Heart left ventricle (tissue), 16 donors: Measurements from ENCODE around the gene VSIG10. TPM values are rescaled to one million over a fixed set of nuclear protein-coding genes. Genes with fewer than 3 reads are reported as not detected.

Experiments used
- ATAC-seq, 4 donors: fragments of 200-7000 bp; cut with Tn5 transposase; one replicate each; pipeline ENCODE4 v1.9.1; 2020 to 2022; ENCODE audit warnings: moderate library complexity in 4 of 4, mild to moderate bottlenecking in 3 of 4, moderate number of reproducible peaks in 1 of 4
- DNase-seq, 5 donors: peaks; one replicate each; pipeline ENCODE4 v3.0.0-alpha.2; 2020
- H3K27ac ChIP-seq, 12 donors: fragments of 200-600 bp; sonication (generic) in 4 of 12; one replicate each; pipeline versions ENCODE4 v1.5.0 to v1.8.0; 2016 to 2022; ENCODE audit warnings: mild to moderate bottlenecking in 2 of 12
- H3K27me3 ChIP-seq, 9 donors: fragments of 200-600 bp; sonication (generic) in 2 of 9; one replicate each; pipeline versions ENCODE4 v1.5.1 to v1.8.0; 2016 to 2022; ENCODE audit warnings: mild to moderate bottlenecking in 3 of 9
- H3K36me3 ChIP-seq, 9 donors: fragments of 200-600 bp; sonication (generic) in 2 of 9; one replicate each; pipeline versions ENCODE4 v1.5.0 to v1.8.0; 2018 to 2022; ENCODE audit warnings: mild to moderate bottlenecking in 2 of 9
- H3K4me1 ChIP-seq, 12 donors: fragments of 200-600 bp; sonication (generic) in 4 of 12; one replicate each; pipeline versions ENCODE4 v1.5.0 to v1.8.0; 2016 to 2022; ENCODE audit warnings: mild to moderate bottlenecking in 3 of 12
- H3K4me3 ChIP-seq, 12 donors: fragments of 200-600 bp; sonication (generic) in 4 of 12; one replicate each; pipeline versions ENCODE4 v1.5.0 to v1.8.0; 2017 to 2022; ENCODE audit warnings: mild to moderate bottlenecking in 9 of 12, moderate library complexity in 4 of 12
- H3K9me3 ChIP-seq, 12 donors: fragments of 200-600 bp; sonication (generic) in 4 of 12; one replicate each; pipeline versions ENCODE4 v1.5.0 to v1.8.0; 2016 to 2022; ENCODE audit warnings: mild to moderate bottlenecking in 1 of 12
- CTCF ChIP-seq, 12 donors: fragments of 200-600 bp; sonication (generic) in 4 of 12; IDR thresholded peaks; one replicate each; pipeline versions ENCODE4 v1.5.0 to v1.8.0; 2018 to 2022; ENCODE audit warnings: antibody characterized with exemption in 12 of 12, mild to moderate bottlenecking in 5 of 12
- POLR2A ChIP-seq, 2 donors: fragments of 450-650 bp; IDR thresholded peaks; one replicate each; pipeline ENCODE4 v1.6.1; 2017; ENCODE audit warnings: antibody characterized with exemption in 2 of 2, mild to moderate bottlenecking in 2 of 2, moderate library complexity in 2 of 2
- WGBS, 4 donors: extraction: QIAGEN DNeasy Blood & Tissue Kit in 2 of 4; methylation state at CpG; one replicate each; pipeline versions ENCODE4 v1.1.5 to v1.1.7; 2013 to 2018; 5-methylcytosine and 5-hydroxymethylcytosine counted together
- intact Hi-C, 10 donors: fragments of 100-400 bp; cut with DNase I; formaldehyde crosslinking; loops; one replicate each; pipeline versions ENCODE4 v1.11.1 to v1.14.2; 2022
- polyA plus RNA-seq, 2 donors: library from polyadenylated mRNA; stranded (reverse); fragments of 200-250 nt; gene quantifications; one replicate each; pipeline ENCODE4 v1.2.3, GENCODE V29; 2013
- total RNA-seq, 9 donors: library from RNA; depleted of rRNA in 2 of 9; stranded (reverse); fragments of >200 nt in 2 of 9; fragmentation: NEBNext Ultra II Directional in 3 of 9; extraction: Animal tissue kit (Norgen Biotek cat#: 25700) in 3 of 9; gene quantifications; one replicate each; pipeline versions ENCODE4 v1.1.0 to v1.2.4, GENCODE V29; 2016 to 2023
- donor health status: ischemic (EF 13 %, LVEDD 7.1; RV severe dilation, severe dysfunction).
- donor health status: healthy with polysubstance abuse.
- donor health status: DM: no; HTN: yes; CAD: no.
- donor health status: DM: no; HTN: no; CAD: no.
- donor health status: ischemic (EF 25% LVEDD 6.9; RV normal size, moderate dysfunction).
- donor health status: ischemic (EF 25% LVEDD 5.7; RV mildly dilated, moderate dysfunction).
- donor health status: healthy.
- donor health status: DM: yes; HTN: yes; CAD: no.
- donor health status: ischemic (EF 35%, LVEDD 5.7; RV mildly dilated, moderate dysfunction).
- donor health status: nonischemic (EF 11% LVEDD 7.7; RV severe dilation, severe dysfunction).
- donor health status: DM: yes; HTN: yes; CAD: no.
- donor health status: PGD.
- donor health status: ischemic (EF 29% LVEDD 5.4; RV normal size, mild dysfunction).
- donor health status: nonischemic (EF 23%, LVEDD 6.1; RV moderate dilation, normal function).

The VSIG10 gene
- total and polyA plus RNA-seq, 11 donors = 6.3 to 17.7 (median 10.7) TPM

DNA sequence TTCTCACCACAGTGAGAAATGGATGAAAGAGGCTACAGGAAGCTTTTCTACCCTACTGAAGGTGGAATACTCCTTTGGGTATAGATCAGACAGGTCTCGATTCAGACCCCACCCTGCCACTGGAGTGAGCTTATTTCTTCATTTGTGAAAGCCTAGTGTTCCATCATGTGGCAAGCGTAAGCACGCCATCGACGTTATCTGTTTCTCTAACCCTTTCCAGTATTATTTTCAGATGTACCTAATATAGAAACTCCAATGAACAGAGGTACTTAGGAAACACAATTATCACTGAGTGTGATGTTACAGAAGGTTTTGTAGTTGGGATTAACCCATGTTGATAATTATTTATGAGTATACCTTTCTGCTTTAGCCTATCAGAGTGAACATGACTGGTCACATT is 44.5 kb upstream of the VSIG10 start:
- TF ChIP-seq CTCF (IDR thresholded peaks at IDR 0.05) (no peak), POLR2A (IDR thresholded peaks at IDR 0.05) (no peak)
- intact Hi-C loops = no loop called here
- Histone ChIP-seq H3K27ac (peak overlapping the region in 11 of 12 donors; percentile 7 to 77 (median 62)), H3K4me1 (peaks cover 0 to 20% (median 0%) of the 10 kb centered on the region in 12 donors), H3K4me3 (no peak overlapping the region), H3K27me3 (no peaks in the 10 kb centered on the region), H3K9me3 (no peaks in the 10 kb centered on the region), H3K36me3 (peaks cover 0 to 97% (median 71%) of the 10 kb centered on the region in 9 donors)
- no peak for DNase-seq
- ATAC-seq = peak; percentile 49 to 65 (median 64)
- WGBS, 4 donors = 48 to 66% (median 62%) methylated on average over 5 of the region's 5 CpGs

DNA sequence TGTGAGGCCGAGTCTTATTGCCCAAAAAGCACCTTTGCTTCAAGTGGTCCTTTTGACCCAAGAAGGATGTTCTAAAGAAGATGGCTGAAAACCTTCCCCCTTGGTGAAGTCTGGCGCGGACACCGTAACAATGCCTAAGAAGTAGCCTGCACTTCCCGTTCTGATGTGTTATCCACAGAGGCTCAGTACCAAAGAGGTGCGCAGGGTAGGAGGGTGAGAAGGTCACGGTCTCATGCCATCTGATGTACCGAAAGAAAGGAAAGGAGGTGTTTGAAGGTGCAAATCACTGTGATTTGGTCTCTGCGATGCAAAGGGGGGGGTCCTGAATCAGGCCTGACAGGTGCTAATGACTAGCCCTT is 42.0 kb upstream of the VSIG10 start:
- H3K27ac ChIP-seq = no peak overlapping the region

GRCh38 chr12:118145113-118145797 is 41.4 kb upstream of the VSIG10 start:
- 87 to 91% (median 88%) methylated on average over 7 of the region's 7 CpGs for WGBS, 4 donors
- Histone ChIP-seq H3K27ac (no peak overlapping the region), H3K36me3 (peaks cover 0 to 97% (median 79%) of the 10 kb centered on the region in 9 donors), H3K4me1 (peaks cover 0 to 19% (median 0%) of the 10 kb centered on the region in 12 donors), H3K4me3 (no peak overlapping the region), H3K27me3 (no peaks in the 10 kb centered on the region), H3K9me3 (no peaks in the 10 kb centered on the region)
- TF ChIP-seq POLR2A (IDR thresholded peaks at IDR 0.05) (no peak), CTCF (IDR thresholded peaks at IDR 0.05) (no peak)
- no peak for DNase-seq
- no peak for ATAC-seq
- intact Hi-C loops = no loop called here

More for the DNA sequence above, 42.0 kb upstream of the VSIG10 start:
- Histone ChIP-seq H3K27me3 (no peaks in the 10 kb centered on the region), H3K4me3 (no peak overlapping the region), H3K36me3 (peaks cover 0 to 97% (median 79%) of the 10 kb centered on the region in 9 donors), H3K4me1 (peaks cover 0 to 20% (median 0%) of the 10 kb centered on the region in 12 donors), H3K9me3 (no peaks in the 10 kb centered on the region)
- ATAC-seq = no peak
- TF ChIP-seq POLR2A (IDR thresholded peaks at IDR 0.05) (no peak), CTCF (IDR thresholded peaks at IDR 0.05) (no peak)
- intact Hi-C loops = no loop called here
- 84 to 88% (median 86%) methylated on average over 9 of the region's 9 CpGs for WGBS, 4 donors
- no peak for DNase-seq

DNA sequence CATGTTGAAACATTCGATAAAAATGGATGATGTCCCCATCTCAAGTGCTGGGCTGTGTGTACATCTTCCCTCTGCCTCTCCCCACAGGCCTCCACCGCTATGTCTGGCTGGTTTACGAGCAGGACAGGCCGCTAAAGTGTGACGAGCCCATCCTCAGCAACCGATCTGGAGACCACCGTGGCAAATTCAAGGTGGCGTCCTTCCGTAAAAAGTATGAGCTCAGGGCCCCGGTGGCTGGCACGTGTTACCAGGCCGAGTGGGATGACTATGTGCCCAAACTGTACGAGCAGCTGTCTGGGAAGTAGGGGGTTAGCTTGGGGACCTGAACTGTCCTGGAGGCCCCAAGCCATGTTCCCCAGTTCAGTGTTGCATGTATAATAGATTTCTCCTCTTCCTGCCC is 40.7 kb upstream of the VSIG10 start:
- 93 to 97% (median 95%) methylated on average over 12 to 13 of the region's 13 CpGs for WGBS, 4 donors
- Histone ChIP-seq H3K27me3 (no peaks in the 10 kb centered on the region), H3K27ac (no peak overlapping the region), H3K4me1 (peaks cover 0 to 24% (median 4%) of the 10 kb centered on the region in 12 donors), H3K36me3 (peaks cover 0 to 97% (median 79%) of the 10 kb centered on the region in 9 donors), H3K9me3 (no peaks in the 10 kb centered on the region), H3K4me3 (no peak overlapping the region)
- intact Hi-C loops = no loop called here
- TF ChIP-seq CTCF (IDR thresholded peaks at IDR 0.05) = no peak
- TF ChIP-seq POLR2A (IDR thresholded peaks at IDR 0.05) = no peak
- ATAC-seq (no peak), DNase-seq (no peak)
